RWPE2 (cell line): ENCODE data around the gene DUXB.

Experiments used
- ATAC-seq: fragments of 200-7000 bp; cut with Tn5 transposase; 3 replicates; pipeline ENCODE4 v1.9.1; 2021; ENCODE audit warnings: low read depth
- DNase-seq: peaks from one replicate; pipeline ENCODE4 v3.0.0-alpha.2; 2020; ENCODE audit warnings: low spot score
- H3K27ac ChIP-seq: fragments of 450-650 bp; 2 replicates; pipeline ENCODE4 v1.5.1; 2017; ENCODE audit warnings: mild to moderate bottlenecking; ENCODE audit not compliant: poor library complexity, severe bottlenecking
- H3K27me3 ChIP-seq: fragments of 250-450 bp; sonication (Bioruptor Pico); 2 replicates; pipeline ENCODE4 v1.5.1; 2021; ENCODE audit warnings: mild to moderate bottlenecking, moderate library complexity; ENCODE audit not compliant: insufficient read depth, poor library complexity, severe bottlenecking
- H3K36me3 ChIP-seq: fragments of 250-450 bp; sonication (Bioruptor Pico); 2 replicates; pipeline ENCODE4 v1.5.1; 2020; ENCODE audit warnings: low read depth, mild to moderate bottlenecking, moderate library complexity
- H3K4me1 ChIP-seq: fragments of 250-450 bp; sonication (Bioruptor Pico); 2 replicates; pipeline ENCODE4 v1.5.1; 2021; ENCODE audit warnings: mild to moderate bottlenecking, moderate library complexity; ENCODE audit not compliant: insufficient read depth, poor library complexity, severe bottlenecking
- H3K4me3 ChIP-seq: fragments of 250-450 bp; sonication (Bioruptor Pico); 2 replicates; pipeline ENCODE4 v1.5.1; 2021; ENCODE audit warnings: mild to moderate bottlenecking, moderate library complexity; ENCODE audit not compliant: severe bottlenecking
- H3K9me3 ChIP-seq: fragments of 250-450 bp; sonication (Bioruptor Pico); 2 replicates; pipeline ENCODE4 v1.5.1; 2021; ENCODE audit warnings: mild to moderate bottlenecking, moderate library complexity; ENCODE audit not compliant: severe bottlenecking
- CTCF ChIP-seq: fragments of 450-650 bp; IDR thresholded peaks from one replicate; pipeline ENCODE4 v1.5.1; 2017; ENCODE audit warnings: mild to moderate bottlenecking, moderate library complexity; ENCODE audit not compliant: poor library complexity, severe bottlenecking

The DUXB gene

GRCh38 chr16:75701361-75701760, at the start of gene DUXB:
Gene DUXB (minus strand): TSS chr16:75701461. CDS start chr16:75701418, 43 bp downstream.
- H3K27ac ChIP-seq: no peak within 1 kb of the TSS
- TF ChIP-seq CTCF: no peak
- no peak for ATAC-seq

GRCh38 chr16:75750528-75750927, 49.3 kb upstream of the DUXB start:
- no peak overlapping the region for H3K27ac ChIP-seq

More at GRCh38 chr16:75701361-75701760, at the start of gene DUXB:
- Histone ChIP-seq H3K4me3 (no peak within 1 kb of the TSS), H3K9me3 (no peaks in the 10 kb centered on the region), H3K27me3 (no peaks in the 10 kb centered on the region), H3K36me3 (no peaks in the 10 kb centered on the region), H3K4me1 (no peaks in the 10 kb centered on the region)
- no peak for DNase-seq

GRCh38 chr16:75746359-75746758, 45.1 kb upstream of the DUXB start:
- no peak for ATAC-seq
- TF ChIP-seq CTCF: no peak
- Histone ChIP-seq H3K27me3 (peaks cover 5% of the 10 kb centered on the region), H3K9me3 (peaks cover 17% of the 10 kb centered on the region), H3K36me3 (no peaks in the 10 kb centered on the region), H3K4me1 (no peaks in the 10 kb centered on the region), H3K4me3 (no peak overlapping the region), H3K27ac (no peak overlapping the region)
- DNase-seq: no peak

More at GRCh38 chr16:75750528-75750927, 49.3 kb upstream of the DUXB start:
- H3K4me3 ChIP-seq: no peak overlapping the region
- DNase-seq: no peak
- H3K27me3 ChIP-seq: peaks cover 5% of the 10 kb centered on the region
- ATAC-seq: no peak
- no peaks in the 10 kb centered on the region for H3K9me3 ChIP-seq
- H3K4me1 ChIP-seq: no peaks in the 10 kb centered on the region
- TF ChIP-seq CTCF: no peak
- no peaks in the 10 kb centered on the region for H3K36me3 ChIP-seq

- Histone ChIP-seq H3K36me3 (no peaks in the 10 kb centered on the region), H3K27me3 (peaks cover 5% of the 10 kb centered on the region), H3K4me3 (no peak overlapping the region), H3K9me3 (peaks cover 22% of the 10 kb centered on the region), H3K4me1 (no peaks in the 10 kb centered on the region), H3K27ac (no peak overlapping the region)
- ATAC-seq (no peak), DNase-seq (no peak)
- no peak for TF ChIP-seq CTCF
Measured at GRCh38 chr16:75745823-75746222, 44.6 kb upstream of the DUXB start.

GRCh38 chr16:75745242-75745641, 44.0 kb upstream of the DUXB start:
- no peak for TF ChIP-seq CTCF
- peaks cover 24% of the 10 kb centered on the region for H3K9me3 ChIP-seq

More at GRCh38 chr16:75745242-75745641, 44.0 kb upstream of the DUXB start:
- no peak overlapping the region for H3K4me3 ChIP-seq
- H3K27me3 ChIP-seq: peaks cover 5% of the 10 kb centered on the region
- no peak overlapping the region for H3K27ac ChIP-seq
- DNase-seq (no peak), ATAC-seq (no peak)
- no peaks in the 10 kb centered on the region for H3K36me3 ChIP-seq
- H3K4me1 ChIP-seq: no peaks in the 10 kb centered on the region
